Endothelial cell (in vitro differentiated cells): Measurements from ENCODE around the gene ALG9. TPM values are rescaled to one million over a fixed set of nuclear protein-coding genes. Genes with fewer than 3 reads are reported as not detected.

Source experiments
- DNase-seq: peaks from one replicate; pipeline ENCODE4 v3.0.0; 2021; ENCODE audit warnings: low spot score
- H3K27ac Mint-ChIP-seq: one replicate; pipeline ENCODE4 v1.8.0; 2021; ENCODE audit warnings: mixed read lengths, inconsistent platforms; ENCODE audit not compliant: unreplicated experiment
- H3K27me3 Mint-ChIP-seq: one replicate; pipeline ENCODE4 v1.8.0; 2021; ENCODE audit warnings: mild to moderate bottlenecking, moderate library complexity, mixed read lengths, inconsistent platforms; ENCODE audit not compliant: unreplicated experiment
- H3K36me3 Mint-ChIP-seq: one replicate; pipeline ENCODE4 v1.8.0; 2021; ENCODE audit warnings: mild to moderate bottlenecking, low read depth, mixed read lengths, inconsistent platforms; ENCODE audit not compliant: unreplicated experiment
- H3K4me1 Mint-ChIP-seq: one replicate; pipeline ENCODE4 v1.8.0; 2021; ENCODE audit warnings: mild to moderate bottlenecking, mixed read lengths, inconsistent platforms; ENCODE audit not compliant: unreplicated experiment
- H3K4me3 Mint-ChIP-seq: one replicate; pipeline ENCODE4 v1.8.0; 2021; ENCODE audit warnings: mild to moderate bottlenecking, mixed read lengths, inconsistent platforms; ENCODE audit not compliant: unreplicated experiment
- H3K9me3 Mint-ChIP-seq: one replicate; pipeline ENCODE4 v1.8.0; 2021; ENCODE audit warnings: mixed read lengths, inconsistent platforms; ENCODE audit not compliant: unreplicated experiment
- CTCF ChIP-seq: fragments of 200-600 bp; sonication (generic); IDR thresholded peaks from one replicate; pipeline ENCODE4 v1.5.0; 2021; ENCODE audit warnings: antibody characterized with exemption; ENCODE audit not compliant: unreplicated experiment
- total RNA-seq: library from RNA; stranded (reverse); fragmentation: NEBNext Ultra II Directional; extraction: Animal tissue kit (Norgen Biotek cat#: 25700); gene quantifications from one replicate; pipeline ENCODE4 v1.2.1, GENCODE V29; 2021; ENCODE audit not compliant: unreplicated experiment

ALG9 gene
- total RNA-seq, 1 donor from 2014 or later = 35.8 TPM

- no peaks in the 10 kb centered on the region for H3K4me1 Mint-ChIP-seq
- H3K9me3 Mint-ChIP-seq = no peaks in the 10 kb centered on the region
- no peak overlapping the region for H3K27ac Mint-ChIP-seq
- no peak for TF ChIP-seq CTCF
- H3K27me3 Mint-ChIP-seq = peaks cover 2% of the 10 kb centered on the region
- no peak overlapping the region for H3K4me3 Mint-ChIP-seq
- DNase-seq = no peak
- H3K36me3 Mint-ChIP-seq = peaks cover 3% of the 10 kb centered on the region
Measured at GRCh38 chr11:111798279-111798678, 73.1 kb downstream of the ALG9 start.

- DNase-seq = no peak
- peaks cover 3% of the 10 kb centered on the region for H3K36me3 Mint-ChIP-seq
Measured at GRCh38 chr11:111797145-111797581, 74.2 kb downstream of the ALG9 start.

GRCh38 chr11:111796696-111797095 is 74.7 kb downstream of the ALG9 start:
- H3K4me3 Mint-ChIP-seq = no peak overlapping the region

More at GRCh38 chr11:111797145-111797581, 74.2 kb downstream of the ALG9 start:
- Mint-ChIP-seq H3K27ac (no peak overlapping the region), H3K27me3 (peaks cover 2% of the 10 kb centered on the region), H3K9me3 (no peaks in the 10 kb centered on the region), H3K4me3 (no peak overlapping the region), H3K4me1 (no peaks in the 10 kb centered on the region)
- no peak for TF ChIP-seq CTCF

GRCh38 chr11:111795334-111795985 is 75.9 kb downstream of the ALG9 start:
- H3K27me3 Mint-ChIP-seq = no peaks in the 10 kb centered on the region
- H3K9me3 Mint-ChIP-seq = no peaks in the 10 kb centered on the region
- H3K4me1 Mint-ChIP-seq = no peaks in the 10 kb centered on the region
- no peak overlapping the region for H3K27ac Mint-ChIP-seq
- no peak for DNase-seq
- H3K36me3 Mint-ChIP-seq = peaks cover 3% of the 10 kb centered on the region
- no peak for TF ChIP-seq CTCF
- H3K4me3 Mint-ChIP-seq = no peak overlapping the region

More at GRCh38 chr11:111796696-111797095, 74.7 kb downstream of the ALG9 start:
- Mint-ChIP-seq H3K4me1 (no peaks in the 10 kb centered on the region), H3K36me3 (peaks cover 3% of the 10 kb centered on the region), H3K9me3 (no peaks in the 10 kb centered on the region), H3K27ac (no peak overlapping the region), H3K27me3 (no peaks in the 10 kb centered on the region)
- DNase-seq = no peak
- no peak for TF ChIP-seq CTCF

GRCh38 chr11:111793863-111794262 is 77.5 kb downstream of the ALG9 start:
- Mint-ChIP-seq H3K27me3 (no peaks in the 10 kb centered on the region), H3K27ac (no peak overlapping the region), H3K36me3 (peaks cover 3% of the 10 kb centered on the region), H3K9me3 (no peaks in the 10 kb centered on the region), H3K4me1 (no peaks in the 10 kb centered on the region), H3K4me3 (no peak overlapping the region)
- no peak for TF ChIP-seq CTCF
- DNase-seq = no peak
